HCT116 (cell line): ENCODE measurements around the gene PRRX2. TPM values are rescaled to one million over a fixed set of nuclear protein-coding genes. Genes with fewer than 3 reads are reported as not detected.
A peak's percentile ranks its signal among the peaks of the same experiment; 100 is the strongest.

Experiments
- ATAC-seq: fragments of 200-7000 bp; cut with Tn5 transposase; 2 replicates; pipeline ENCODE4 v1.9.1; 2020; ENCODE audit warnings: mild to moderate bottlenecking, moderate library complexity
- BruUV-seq: library from RNA; stranded (reverse); fragments of 400-500 nt; replicated peaks from 2 replicates; lab custom pipeline; 2021; lab: Mats Ljungman, UMichigan
- CTCF ChIA-PET: fragments of 300-600 bp; sonication (Branson Sonifier 250); formaldehyde crosslinking; loops from one replicate; lab custom pipeline; 2021; ENCODE audit warnings: antibody characterized with exemption; lab: Charles Lee
- POLR2A ChIA-PET: fragments of 300-600, 350-600 bp; sonication (Branson Sonifier 250); formaldehyde crosslinking; loops from one replicate; lab custom pipeline; 2021; ENCODE audit warnings: antibody characterized with exemption; lab: Charles Lee
- RAD21 ChIA-PET, 2 experiments: fragments of 300-600 bp; sonication (Branson Sonifier 250); formaldehyde crosslinking; loops; one replicate each; lab custom pipeline; 2023; ENCODE audit warnings: low total read pairs in 2 of 2; ENCODE audit not compliant: uncharacterized antibody in 2 of 2, unreplicated experiment in 2 of 2, low non-redundant PET in 1 of 2; lab: Charles Lee
- DNase-seq: peaks from one replicate; pipeline ENCODE4 v3.0.0-alpha.2; 2010; ENCODE audit warnings: low read depth, low spot score
- H2AFZ ChIP-seq: fragments of 200-600 bp; shearing (Covaris generic), sonication (generic); 2 replicates; pipeline ENCODE4 v1.6.1; 2017; ENCODE audit warnings: low read depth, mixed run types, mixed read lengths, antibody characterized with exemption, low read length; ENCODE audit not compliant: poor library complexity, severe bottlenecking
- H3K27ac ChIP-seq: 2 replicates; pipeline ENCODE4 v1.5.1; 2012; ENCODE audit warnings: low read depth, low read length
- H3K27me3 ChIP-seq: fragments of 200-600 bp; sonication (generic); 2 replicates; pipeline ENCODE4 v1.6.1; 2016; ENCODE audit warnings: mixed run types, low read length, mixed read lengths; ENCODE audit not compliant: insufficient read depth
- H3K36me3 ChIP-seq, 2 experiments: fragments of 200-500 bp in 1 of 2; fragments of 200-600 bp in 1 of 2; sonication (Bioruptor generic) in 1 of 2; sonication (generic) in 1 of 2; 2 replicates each; pipeline versions ENCODE4 v1.5.1 to v1.6.1; 2014 to 2016; ENCODE audit warnings: low read length in 2 of 2, inconsistent platforms in 1 of 2, mixed read lengths in 1 of 2, mixed run types in 1 of 2; ENCODE audit not compliant: insufficient read depth in 2 of 2, control insufficient read depth in 1 of 2
- H3K4me1 ChIP-seq, 2 experiments: fragments of 200-600 bp in 1 of 2; sonication (generic) in 1 of 2; 2 replicates each; pipeline versions ENCODE4 v1.5.1 to v1.6.1; 2012 to 2017; ENCODE audit warnings: low read length in 2 of 2, inconsistent platforms in 1 of 2, mild to moderate bottlenecking in 1 of 2, mixed read lengths in 1 of 2, mixed run types in 1 of 2, moderate library complexity in 1 of 2; ENCODE audit not compliant: insufficient read depth in 2 of 2, control insufficient read depth in 1 of 2
- H3K4me2 ChIP-seq: fragments of 200-600 bp; sonication (generic); 2 replicates; pipeline ENCODE4 v1.6.1; 2017; ENCODE audit warnings: mixed run types, low read length, mixed read lengths
- H3K4me3 ChIP-seq, 2 experiments: fragments of 200-600 bp in 1 of 2; sonication (generic) in 1 of 2; replicated peaks in 1 of 2; 2 replicates each; pipeline ENCODE4 v1.5.1; 2011 to 2016; ENCODE audit warnings: low read length in 2 of 2, control low read depth in 1 of 2, low read depth in 1 of 2, mild to moderate bottlenecking in 1 of 2, mixed read lengths in 1 of 2, mixed run types in 1 of 2
- H3K79me2 ChIP-seq: fragments of 200-600 bp; sonication (generic); 2 replicates; pipeline ENCODE4 v1.6.1; 2017; ENCODE audit warnings: mild to moderate bottlenecking, mixed run types, low read length, moderate library complexity, mixed read lengths; ENCODE audit not compliant: insufficient read depth
- H3K9ac ChIP-seq: fragments of 200-600 bp; sonication (generic); 2 replicates; pipeline ENCODE4 v1.6.1; 2016; ENCODE audit warnings: low read length, mixed read lengths
- H3K9me2 ChIP-seq: fragments of 200-600 bp; sonication (generic), shearing (Covaris generic); 2 replicates; pipeline ENCODE4 v1.6.1; 2017; ENCODE audit warnings: mixed run types, mild to moderate bottlenecking, moderate library complexity; ENCODE audit not compliant: insufficient read depth
- H3K9me3 ChIP-seq, 2 experiments: fragments of 200-500 bp in 1 of 2; fragments of 200-600 bp in 1 of 2; sonication (Bioruptor generic) in 1 of 2; sonication (generic) in 1 of 2; 2 replicates each; pipeline ENCODE4 v1.6.1; 2014 to 2017; ENCODE audit warnings: low read length in 2 of 2, mixed read lengths in 2 of 2, inconsistent platforms in 1 of 2, low read depth in 1 of 2, mild to moderate bottlenecking in 1 of 2, mixed run types in 1 of 2, moderate library complexity in 1 of 2; ENCODE audit not compliant: control insufficient read depth in 1 of 2, insufficient read depth in 1 of 2
- H4K20me1 ChIP-seq: fragments of 200-600 bp; sonication (generic), shearing (Covaris generic); 2 replicates; pipeline ENCODE4 v1.6.1; 2017; ENCODE audit warnings: mixed run types, mild to moderate bottlenecking, moderate library complexity; ENCODE audit not compliant: insufficient read depth
- CBX3 ChIP-seq: IDR thresholded peaks from 2 replicates; pipeline ENCODE4 v1.6.1; 2012; ENCODE audit warnings: low read depth
- CTCF ChIP-seq, 3 experiments: fragments of 200-600 bp in 1 of 3; sonication (generic) in 1 of 3; IDR thresholded peaks in 2 of 3; conservative IDR thresholded peaks in 1 of 3; 2 replicates each; pipeline ENCODE4 v1.5.1; 2012 to 2017; ENCODE audit warnings: low read depth in 2 of 3, low read length in 2 of 3, antibody characterized with exemption in 1 of 3, borderline replicate concordance in 1 of 3, control low read depth in 1 of 3, mild to moderate bottlenecking in 1 of 3, mixed read lengths in 1 of 3, mixed run types in 1 of 3, moderate library complexity in 1 of 3; ENCODE audit not compliant: insufficient read depth in 1 of 3
- EGR1 ChIP-seq: IDR thresholded peaks from 2 replicates; pipeline ENCODE4 v1.6.1; 2012; ENCODE audit warnings: low read depth
- ELF1 ChIP-seq: IDR thresholded peaks from 2 replicates; pipeline ENCODE4 v1.6.1; 2012; ENCODE audit warnings: low read depth, borderline replicate concordance
- FOSL1 ChIP-seq: IDR thresholded peaks from 2 replicates; pipeline ENCODE4 v1.6.1; 2012; ENCODE audit warnings: low read depth
- JUND ChIP-seq: IDR thresholded peaks from 2 replicates; pipeline ENCODE4 v1.6.1; 2012
- MAX ChIP-seq: IDR thresholded peaks from 2 replicates; pipeline ENCODE4 v1.6.1; 2012
- POLR2A ChIP-seq: IDR thresholded peaks from 2 replicates; pipeline ENCODE4 v1.7.0; 2011; ENCODE audit warnings: borderline replicate concordance; ENCODE audit not compliant: insufficient read depth, insufficient read length; ENCODE audit errors: extremely low read depth
- POLR2AphosphoS5 ChIP-seq: IDR thresholded peaks from 2 replicates; pipeline ENCODE4 v1.6.1; 2011; ENCODE audit warnings: mild to moderate bottlenecking, low read depth, low read length, moderate library complexity
- SIN3A ChIP-seq: IDR thresholded peaks from 2 replicates; pipeline ENCODE4 v1.6.1; 2012; ENCODE audit warnings: low read depth
- SP1 ChIP-seq: IDR thresholded peaks from 2 replicates; pipeline ENCODE4 v1.6.1; 2012; ENCODE audit warnings: low read depth
- TCF7L2 ChIP-seq: IDR thresholded peaks from 2 replicates; pipeline ENCODE4 v1.7.0; 2011; ENCODE audit warnings: borderline replicate concordance, inconsistent platforms; ENCODE audit not compliant: insufficient read depth, insufficient read length; ENCODE audit errors: extremely low read depth
- ZFX ChIP-seq: fragments of 450-650 bp; IDR thresholded peaks from 2 replicates; pipeline ENCODE4 v1.6.1; 2017
- intact Hi-C: fragments of 100-400 bp; cut with micrococcal nuclease; formaldehyde crosslinking; loops from 2 replicates; pipeline ENCODE4 v1.10.0; 2022
- total RNA-seq: library from RNA; stranded (reverse); gene quantifications from one replicate; pipeline ENCODE4 v1.2.1, GENCODE V29; 2021; ENCODE audit not compliant: unreplicated experiment

PRRX2 gene
- total RNA-seq, 1 experiment from 2014 or later: 25.5 TPM

- peak within 1 kb of the TSS; percentile 70 for H3K9ac ChIP-seq
- H2AFZ ChIP-seq: peak within 1 kb of the TSS; percentile 77
- H3K36me3 ChIP-seq: no peaks in the 10 kb centered on the region
- ChIA-PET RAD21 (interaction anchor here in 1 of 2 experiments (1.3 to 1.4 kb wide), 2 partner anchors 24 to 37 kb away, joined by 4 to 5 read pairs; no protein-coding TSS in a partner anchor), POLR2A (interaction anchor here (0.6 to 1.8 kb wide), 5 partner anchors 11 to 708 kb away, joined by 3 to 7 read pairs (median 3); no protein-coding TSS in a partner anchor), CTCF (interaction anchor here (2.5 kb wide), 1 partner anchor 15 kb away, joined by 13 read pairs; no protein-coding TSS in a partner anchor)
- no peaks in the 10 kb centered on the region for H4K20me1 ChIP-seq
- H3K4me1 ChIP-seq: peaks cover 32 to 53% of the 10 kb centered on the region in 2 experiments
- ATAC-seq (peak; percentile 90), DNase-seq (peak; percentile 40)
- TF ChIP-seq POLR2AphosphoS5: peak; percentile 86
- TF ChIP-seq ELF1: no peak
- peak; percentile 47; the same call in 1 of the 2 replicates for TF ChIP-seq MAX
- 0 out of 2 replicates have a peak, but pooled peaks have one; percentile 23 for TF ChIP-seq CBX3
- TF ChIP-seq ZFX: no peak
- TF ChIP-seq JUND: no peak
- TF ChIP-seq EGR1: peak; percentile 85
- TF ChIP-seq TCF7L2: no peak
- no peak for TF ChIP-seq SP1
- TF ChIP-seq FOSL1: no peak
- no peak for TF ChIP-seq CTCF (IDR thresholded peaks at IDR 0.05 in 2 of 3, conservative IDR thresholded peaks at IDR 0.05 in 1 of 3; ENCODE audit: borderline replicate concordance in 1 of 3, insufficient read depth in 1 of 3, low read depth in 2 of 3, low read length in 2 of 3)
- 0 out of 2 replicates have a peak, but pooled peaks have one; percentile 22 for TF ChIP-seq SIN3A
- TF ChIP-seq POLR2A: no peak
- H3K79me2 ChIP-seq: no peaks in the 10 kb centered on the region
- H3K9me2 ChIP-seq: no peaks in the 10 kb centered on the region
- peak within 1 kb of the TSS; percentile 55 for H3K27ac ChIP-seq
- H3K4me3 ChIP-seq: peak within 1 kb of the TSS; percentile 53 to 83
- peak within 1 kb of the TSS; percentile 100 for H3K4me2 ChIP-seq
- no peaks in the 10 kb centered on the region for H3K27me3 ChIP-seq
- no TSS peak for BruUV-seq
- intact Hi-C loops: no loop called here
- H3K9me3 ChIP-seq: no peaks in the 10 kb centered on the region
Observed at GRCh38 chr9:129752900-129753729, 87.7 kb downstream of the PRRX2 start, which contains the start of gene PTGES. TSS of gene PTGES (minus strand) at chr9:129753042. CDS start at chr9:129753012, 30 bp downstream.
